C4-2B (cell line): ENCODE measurements around the gene CFAP410.

ENCODE experiments used
- CTCF ChIP-seq: fragments of 450-650 bp; conservative IDR thresholded peaks from 2 replicates; pipeline ENCODE4 v1.5.1; 2017; ENCODE audit warnings: mild to moderate bottlenecking
- ZFX ChIP-seq: fragments of 450-650 bp; IDR thresholded peaks from 2 replicates; pipeline ENCODE4 v1.6.1; 2017

- TF ChIP-seq CTCF (no peak), ZFX (no peak)
Measured at GRCh38 chr21:44327603-44327974, 11.6 kb downstream of the CFAP410 start.
